Immature natural killer cell (primary cell): ENCODE measurements around the gene PRKAG2. TPM values are rescaled to one million over a fixed set of nuclear protein-coding genes. Genes with fewer than 3 reads are reported as not detected.
A peak's percentile ranks its signal among the peaks of the same experiment; 100 is the strongest.

ENCODE experiments used
- DNase-seq, 3 donors: peaks; one replicate each; pipeline ENCODE4 v3.0.0; 2022; ENCODE audit warnings: mixed read lengths in 1 of 3
- H3K27ac Mint-ChIP-seq, 6 donors: one replicate each; pipeline ENCODE4 v1.8.0; 2020; ENCODE audit warnings: mixed read lengths in 6 of 6, mild to moderate bottlenecking in 5 of 6, inconsistent platforms in 4 of 6, moderate library complexity in 3 of 6
- H3K27me3 Mint-ChIP-seq, 3 donors: one replicate each; pipeline ENCODE4 v1.8.0; 2020 to 2021; ENCODE audit warnings: low read depth in 3 of 3, mild to moderate bottlenecking in 3 of 3, mixed read lengths in 3 of 3, moderate library complexity in 3 of 3, inconsistent platforms in 1 of 3
- H3K36me3 Mint-ChIP-seq, 3 donors: one replicate each; pipeline ENCODE4 v1.8.0; 2020; ENCODE audit warnings: mixed read lengths in 3 of 3, inconsistent platforms in 2 of 3, mild to moderate bottlenecking in 2 of 3
- H3K4me1 Mint-ChIP-seq, 2 donors: one replicate each; pipeline ENCODE4 v1.8.0; 2020; ENCODE audit warnings: inconsistent platforms in 2 of 2, mild to moderate bottlenecking in 2 of 2, mixed read lengths in 2 of 2, moderate library complexity in 1 of 2
- H3K4me3 Mint-ChIP-seq, 5 donors: one replicate each; pipeline ENCODE4 v1.8.0; 2020; ENCODE audit warnings: mild to moderate bottlenecking in 5 of 5, mixed read lengths in 5 of 5, inconsistent platforms in 3 of 5, moderate library complexity in 3 of 5
- H3K9me3 Mint-ChIP-seq, 6 donors: one replicate each; pipeline ENCODE4 v1.8.0; 2020; ENCODE audit warnings: mild to moderate bottlenecking in 6 of 6, mixed read lengths in 6 of 6, inconsistent platforms in 4 of 6, moderate library complexity in 3 of 6
- polyA plus RNA-seq, 3 donors: library from polyadenylated mRNA; unstranded; fragments of 300-500 nt; fragmentation: Illumina TruSeq; gene quantifications; one replicate each; pipeline ENCODE4 v1.2.3, GENCODE V29; 2021

PRKAG2 gene
- polyA plus RNA-seq, 3 donors from 2014 or later: 14.7 to 22.5 (median 19.1) TPM

- peaks cover 2 to 4% (median 2%) of the 10 kb centered on the region in 3 donors for H3K27me3 Mint-ChIP-seq
- H3K36me3 Mint-ChIP-seq: peaks cover 0 to 6% (median 5%) of the 10 kb centered on the region in 3 donors
- no peaks in the 10 kb centered on the region for H3K9me3 Mint-ChIP-seq
- no peak for DNase-seq
- H3K4me1 Mint-ChIP-seq: peaks cover 22 to 29% of the 10 kb centered on the region in 2 donors
- no peak overlapping the region for H3K4me3 Mint-ChIP-seq
- H3K27ac Mint-ChIP-seq: no peak overlapping the region
These were observed 201.6 kb downstream of the PRKAG2 start for GRCh38 chr7:151675196-151675920.

GRCh38 chr7:151674161-151674920, 202.6 kb downstream of the PRKAG2 start:
- H3K4me1 Mint-ChIP-seq: peaks cover 22% of the 10 kb centered on the region in 2 donors
- H3K27ac Mint-ChIP-seq: no peak overlapping the region
- DNase-seq: no peak
- H3K4me3 Mint-ChIP-seq: no peak overlapping the region
- H3K9me3 Mint-ChIP-seq: no peaks in the 10 kb centered on the region
- H3K27me3 Mint-ChIP-seq: peaks cover 2 to 6% (median 2%) of the 10 kb centered on the region in 3 donors
- H3K36me3 Mint-ChIP-seq: peaks cover 0 to 9% (median 6%) of the 10 kb centered on the region in 3 donors

- Mint-ChIP-seq H3K27ac (peak overlapping the region in 2 of 6 donors; percentile 3 to 25), H3K4me1 (peaks cover 20 to 22% of the 10 kb centered on the region in 2 donors), H3K36me3 (peaks cover 0 to 13% (median 11%) of the 10 kb centered on the region in 3 donors), H3K27me3 (peaks cover 0 to 10% (median 2%) of the 10 kb centered on the region in 3 donors), H3K9me3 (no peaks in the 10 kb centered on the region), H3K4me3 (no peak overlapping the region)
- DNase-seq: no peak
These were observed 203.7 kb downstream of the PRKAG2 start for GRCh38 chr7:151673216-151673615.

GRCh38 chr7:151672716-151673115, 204.2 kb downstream of the PRKAG2 start:
- Mint-ChIP-seq H3K4me1 (peaks cover 22% of the 10 kb centered on the region in 2 donors), H3K4me3 (no peak overlapping the region), H3K36me3 (peaks cover 0 to 17% (median 11%) of the 10 kb centered on the region in 3 donors), H3K27me3 (peaks cover 0 to 10% (median 2%) of the 10 kb centered on the region in 3 donors), H3K9me3 (no peaks in the 10 kb centered on the region), H3K27ac (peak overlapping the region in 1 of 6 donors; percentile 82)
- no peak for DNase-seq

- peaks cover 0 to 11% (median 2%) of the 10 kb centered on the region in 3 donors for H3K27me3 Mint-ChIP-seq
- peaks cover 31 to 33% of the 10 kb centered on the region in 2 donors for H3K4me1 Mint-ChIP-seq
- peaks cover 0 to 17% (median 14%) of the 10 kb centered on the region in 3 donors for H3K36me3 Mint-ChIP-seq
- no peak for DNase-seq
- H3K27ac Mint-ChIP-seq: no peak overlapping the region
- no peaks in the 10 kb centered on the region for H3K9me3 Mint-ChIP-seq
- no peak overlapping the region for H3K4me3 Mint-ChIP-seq
These were observed 205.4 kb downstream of the PRKAG2 start for GRCh38 chr7:151671514-151671913.

- peaks cover 0 to 10% (median 2%) of the 10 kb centered on the region in 3 donors for H3K27me3 Mint-ChIP-seq
- H3K36me3 Mint-ChIP-seq: peaks cover 0 to 17% (median 14%) of the 10 kb centered on the region in 3 donors
- no peak overlapping the region for H3K27ac Mint-ChIP-seq
- no peak for DNase-seq
- H3K4me1 Mint-ChIP-seq: peaks cover 38 to 48% of the 10 kb centered on the region in 2 donors
- no peak overlapping the region for H3K4me3 Mint-ChIP-seq
- no peaks in the 10 kb centered on the region for H3K9me3 Mint-ChIP-seq
These were observed 207.2 kb downstream of the PRKAG2 start for GRCh38 chr7:151669762-151670161.

GRCh38 chr7:151666886-151667285, 210.0 kb downstream of the PRKAG2 start:
- DNase-seq: no peak
- Mint-ChIP-seq H3K27ac (peak overlapping the region; percentile 34 to 89 (median 83)), H3K36me3 (peaks cover 4 to 13% (median 9%) of the 10 kb centered on the region in 3 donors), H3K9me3 (no peaks in the 10 kb centered on the region), H3K4me1 (peaks cover 43 to 58% of the 10 kb centered on the region in 2 donors), H3K27me3 (peaks cover 0 to 11% (median 0%) of the 10 kb centered on the region in 3 donors), H3K4me3 (peak overlapping the region; percentile 37 to 74 (median 46))

GRCh38 chr7:151665368-151665767, 211.5 kb downstream of the PRKAG2 start:
- H3K36me3 Mint-ChIP-seq: peaks cover 4 to 13% (median 9%) of the 10 kb centered on the region in 3 donors
- no peak for DNase-seq
- no peak overlapping the region for H3K4me3 Mint-ChIP-seq
- peaks cover 43 to 58% of the 10 kb centered on the region in 2 donors for H3K4me1 Mint-ChIP-seq
- no peak overlapping the region for H3K27ac Mint-ChIP-seq
- peaks cover 0 to 11% (median 0%) of the 10 kb centered on the region in 3 donors for H3K27me3 Mint-ChIP-seq
- no peaks in the 10 kb centered on the region for H3K9me3 Mint-ChIP-seq

- Mint-ChIP-seq H3K9me3 (no peaks in the 10 kb centered on the region), H3K36me3 (peaks cover 4 to 9% (median 7%) of the 10 kb centered on the region in 3 donors), H3K4me1 (peaks cover 35 to 55% of the 10 kb centered on the region in 2 donors), H3K27me3 (peaks cover 0 to 9% (median 0%) of the 10 kb centered on the region in 3 donors), H3K4me3 (no peak overlapping the region), H3K27ac (peak overlapping the region in 1 of 6 donors; percentile 47)
- DNase-seq: no peak
These were observed 212.6 kb downstream of the PRKAG2 start for GRCh38 chr7:151664268-151664667.

GRCh38 chr7:151663382-151664100, 213.4 kb downstream of the PRKAG2 start:
- H3K4me3 Mint-ChIP-seq: no peak overlapping the region

GRCh38 chr7:151662251-151662826, 214.6 kb downstream of the PRKAG2 start:
- Mint-ChIP-seq H3K27ac (peak overlapping the region in 1 of 6 donors; percentile 58), H3K9me3 (no peaks in the 10 kb centered on the region), H3K27me3 (peaks cover 0 to 5% (median 0%) of the 10 kb centered on the region in 3 donors), H3K4me1 (peaks cover 17 to 36% of the 10 kb centered on the region in 2 donors), H3K4me3 (no peak overlapping the region), H3K36me3 (peaks cover 0 to 4% (median 3%) of the 10 kb centered on the region in 3 donors)
- DNase-seq: no peak

More at GRCh38 chr7:151663382-151664100, 213.4 kb downstream of the PRKAG2 start:
- Mint-ChIP-seq H3K4me1 (peaks cover 29 to 48% of the 10 kb centered on the region in 2 donors), H3K27ac (no peak overlapping the region), H3K36me3 (peaks cover 3 to 5% (median 4%) of the 10 kb centered on the region in 3 donors), H3K9me3 (no peaks in the 10 kb centered on the region), H3K27me3 (peaks cover 0 to 5% (median 0%) of the 10 kb centered on the region in 3 donors)
- no peak for DNase-seq

GRCh38 chr7:151661587-151661986, 215.3 kb downstream of the PRKAG2 start:
- Mint-ChIP-seq H3K4me3 (no peak overlapping the region), H3K9me3 (no peaks in the 10 kb centered on the region), H3K27me3 (peaks cover 0 to 3% (median 0%) of the 10 kb centered on the region in 3 donors), H3K4me1 (peaks cover 10 to 28% of the 10 kb centered on the region in 2 donors), H3K36me3 (peaks cover 0 to 4% (median 0%) of the 10 kb centered on the region in 3 donors), H3K27ac (no peak overlapping the region)
- no peak for DNase-seq

GRCh38 chr7:151660141-151660540, 216.8 kb downstream of the PRKAG2 start:
- peaks cover 7 to 14% of the 10 kb centered on the region in 2 donors for H3K4me1 Mint-ChIP-seq
- peaks cover 0 to 3% (median 0%) of the 10 kb centered on the region in 3 donors for H3K27me3 Mint-ChIP-seq
- H3K27ac Mint-ChIP-seq: peak overlapping the region in 1 of 6 donors; percentile 34
- peaks cover 0 to 4% (median 0%) of the 10 kb centered on the region in 3 donors for H3K36me3 Mint-ChIP-seq
- no peak for DNase-seq
- no peaks in the 10 kb centered on the region for H3K9me3 Mint-ChIP-seq
- H3K4me3 Mint-ChIP-seq: no peak overlapping the region
